ENCODE results near the gene SLC6A13. TPM values are rescaled to one million over a fixed set of nuclear protein-coding genes. Genes with fewer than 3 reads are reported as not detected.

SLC6A13 gene
- total and polyA plus RNA-seq, 10 of the 15 experiments (the other 5 are each of a cell fraction or from before 2014, with no cell fraction given) = 0.18 to 1.2 (median 0.20) TPM; not detected in 3

DNA sequence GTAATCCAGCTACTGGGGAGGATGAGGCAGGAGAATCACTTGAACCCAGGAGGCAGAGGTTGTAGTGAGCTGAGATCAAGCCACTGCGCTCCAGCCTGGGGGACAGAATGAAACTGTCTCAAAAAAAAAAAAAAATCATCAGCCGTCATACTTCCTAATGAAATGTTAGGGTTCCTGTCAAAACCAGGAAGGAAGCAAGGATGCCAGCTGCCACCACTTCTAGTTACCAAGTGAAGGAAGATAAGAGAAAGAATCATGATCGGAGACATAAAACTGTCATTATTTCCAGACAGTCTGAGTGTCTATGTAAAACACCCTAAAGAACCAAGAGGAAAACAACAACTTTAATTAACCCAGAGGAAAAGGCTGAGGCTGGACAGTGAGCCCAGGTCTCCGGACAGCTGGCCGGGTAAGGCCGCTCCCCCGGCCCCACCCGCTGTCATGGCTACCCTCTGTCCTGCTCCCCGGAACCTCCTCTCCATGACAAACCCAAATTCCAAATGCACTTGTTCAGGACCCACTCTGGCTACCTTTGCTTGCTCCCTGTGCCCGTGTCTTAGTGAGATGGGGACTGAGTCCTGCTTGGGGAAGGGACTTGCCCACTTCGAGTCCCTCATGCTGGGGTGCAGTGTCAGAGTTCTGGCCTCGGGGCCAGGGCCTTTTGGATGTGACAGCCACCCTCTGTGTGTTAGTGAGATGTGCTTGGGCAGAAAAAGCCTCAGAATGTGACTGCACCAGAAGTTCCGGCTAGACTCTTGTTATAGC lies 77.6 kb downstream of the SLC6A13 start:
- POLR2A ChIA-PET = no interaction called here
- Histone ChIP-seq H3K9ac (ENCODE audit: control insufficient read depth, insufficient read depth, low read length) (no peak overlapping the region), H3K36me3 (ENCODE audit: control insufficient read depth in 2 of 2, insufficient read depth in 2 of 2, low read length in 1 of 2) (no peaks in the 10 kb centered on the region), H3K4me2 (ENCODE audit: control insufficient read depth, insufficient read depth) (no peak overlapping the region), H3K27me3 (replicated peaks in 1 of 2; ENCODE audit: control insufficient read depth in 2 of 2, insufficient read depth in 2 of 2, low read length in 1 of 2) (no peaks in the 10 kb centered on the region), H2AFZ (ENCODE audit: control insufficient read depth, low read depth, low read length) (no peak overlapping the region), H4K20me1 (ENCODE audit: control insufficient read depth, insufficient read depth) (no peaks in the 10 kb centered on the region), H3K4me1 (ENCODE audit: control insufficient read depth, insufficient read depth, low read length) (peaks cover 5% of the 10 kb centered on the region), H3K27ac (ENCODE audit: control insufficient read depth, insufficient read depth) (no peak overlapping the region), H3K79me2 (ENCODE audit: control insufficient read depth, insufficient read depth, low read length) (no peaks in the 10 kb centered on the region), H3K4me3 (no peak overlapping the region), H3K9me3 (replicated peaks; ENCODE audit: control insufficient read depth, insufficient read depth, low read length) (no peaks in the 10 kb centered on the region)
- BruUV-seq (replicated peaks) = no TSS peak
- DNase-seq (ENCODE audit: low read depth, low spot score) (no peak), FAIRE-seq (no peak), ATAC-seq (no peak)
- 49% methylated on average over 12 of the region's 13 CpGs for WGBS (ENCODE audit: insufficient coverage, insufficient replicate concordance, low lambda C conversion rate, missing lambda C conversion rate)
- CTCF ChIA-PET = no interaction called here
- SMC1A ChIA-PET (ENCODE audit: uncharacterized antibody, unreplicated experiment) = no interaction called here
- RAD21 ChIA-PET (ENCODE audit: unreplicated experiment) = no interaction called here
- in situ Hi-C loops (cut with MboI) = no loop called here
- intact Hi-C loops (cut with micrococcal nuclease; ENCODE audit: unreplicated experiment) = no loop called here
- TF ChIP-seq, protein P1, sequence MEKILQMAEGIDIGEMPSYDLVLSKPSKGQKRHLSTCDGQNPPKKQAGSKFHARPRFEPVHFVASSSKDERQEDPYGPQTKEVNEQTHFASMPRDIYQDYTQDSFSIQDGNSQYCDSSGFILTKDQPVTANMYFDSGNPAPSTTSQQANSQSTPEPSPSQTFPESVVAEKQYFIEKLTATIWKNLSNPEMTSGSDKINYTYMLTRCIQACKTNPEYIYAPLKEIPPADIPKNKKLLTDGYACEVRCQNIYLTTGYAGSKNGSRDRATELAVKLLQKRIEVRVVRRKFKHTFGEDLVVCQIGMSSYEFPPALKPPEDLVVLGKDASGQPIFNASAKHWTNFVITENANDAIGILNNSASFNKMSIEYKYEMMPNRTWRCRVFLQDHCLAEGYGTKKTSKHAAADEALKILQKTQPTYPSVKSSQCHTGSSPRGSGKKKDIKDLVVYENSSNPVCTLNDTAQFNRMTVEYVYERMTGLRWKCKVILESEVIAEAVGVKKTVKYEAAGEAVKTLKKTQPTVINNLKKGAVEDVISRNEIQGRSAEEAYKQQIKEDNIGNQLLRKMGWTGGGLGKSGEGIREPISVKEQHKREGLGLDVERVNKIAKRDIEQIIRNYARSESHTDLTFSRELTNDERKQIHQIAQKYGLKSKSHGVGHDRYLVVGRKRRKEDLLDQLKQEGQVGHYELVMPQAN (conservative IDR thresholded peaks at IDR 0.05) = no peak
- no peak for TF ChIP-seq CHD4 (IDR thresholded peaks at IDR 0.05)

GRCh38 chr12:182381-182892 lies 80.2 kb downstream of the SLC6A13 start:
- Histone ChIP-seq H3K4me3 (no peak overlapping the region), H3K27me3 (replicated peaks in 1 of 2; ENCODE audit: control insufficient read depth in 2 of 2, insufficient read depth in 2 of 2, low read length in 1 of 2) (no peaks in the 10 kb centered on the region; a peak in 1 of 4 replicates), H4K20me1 (ENCODE audit: control insufficient read depth, insufficient read depth) (no peaks in the 10 kb centered on the region), H3K27ac (ENCODE audit: control insufficient read depth, insufficient read depth) (no peak overlapping the region), H2AFZ (ENCODE audit: control insufficient read depth, low read depth, low read length) (no peak overlapping the region), H3K9me3 (replicated peaks; ENCODE audit: control insufficient read depth, insufficient read depth, low read length) (no peaks in the 10 kb centered on the region), H3K4me2 (ENCODE audit: control insufficient read depth, insufficient read depth) (no peak overlapping the region), H3K4me1 (ENCODE audit: control insufficient read depth, insufficient read depth, low read length) (peaks cover 5% of the 10 kb centered on the region), H3K79me2 (ENCODE audit: control insufficient read depth, insufficient read depth, low read length) (no peaks in the 10 kb centered on the region), H3K9ac (ENCODE audit: control insufficient read depth, insufficient read depth, low read length) (no peak overlapping the region), H3K36me3 (ENCODE audit: control insufficient read depth in 2 of 2, insufficient read depth in 2 of 2, low read length in 1 of 2) (no peaks in the 10 kb centered on the region)
- in situ Hi-C loops (cut with MboI) = no loop called here
- intact Hi-C loops (cut with micrococcal nuclease; ENCODE audit: unreplicated experiment) = no loop called here
- ChIA-PET CTCF (no interaction called here), SMC1A (ENCODE audit: uncharacterized antibody, unreplicated experiment) (no interaction called here), RAD21 (ENCODE audit: unreplicated experiment) (no interaction called here), POLR2A (no interaction called here)
- FAIRE-seq (no peak), ATAC-seq (no peak), DNase-seq (ENCODE audit: low read depth, low spot score) (no peak)
- 47% methylated on average over 10 of the region's 10 CpGs for WGBS (ENCODE audit: insufficient coverage, insufficient replicate concordance, low lambda C conversion rate, missing lambda C conversion rate)
- BruUV-seq (replicated peaks) = no TSS peak
- no peak for TF ChIP-seq GATAD2B (conservative IDR thresholded peaks at IDR 0.05; ENCODE audit: low read depth)
- no peak for TF ChIP-seq HSF1 (IDR thresholded peaks at IDR 0.05; ENCODE audit: low read depth, low read length)
- TF ChIP-seq TCF7 (IDR thresholded peaks at IDR 0.05; ENCODE audit: borderline replicate concordance) = no peak
- no peak for TF ChIP-seq PAX8 (IDR thresholded peaks at IDR 0.05)
- no peak for TF ChIP-seq USF2 (IDR thresholded peaks at IDR 0.05; ENCODE audit: borderline replicate concordance, low read depth, low read length)
- no peak for TF ChIP-seq STAT1 (conservative IDR thresholded peaks at IDR 0.05)
- no peak for TF ChIP-seq SREBF2 (IDR thresholded peaks at IDR 0.05; ENCODE audit: low read length)
- no peak for TF ChIP-seq RAD21 (IDR thresholded peaks at IDR 0.05; ENCODE audit: insufficient read depth, low read depth, low read length)
- TF ChIP-seq LARP7 (IDR thresholded peaks at IDR 0.05) = no peak
- TF ChIP-seq CBFB (IDR thresholded peaks at IDR 0.05; ENCODE audit: low read depth) = no peak
